GM18520 (cell line): ENCODE data around the gene RWDD4.
"Not testable (repeated sequence)": the region's sequence is repeated elsewhere in the genome, so short reads cannot be mapped to it uniquely, and the experiment has no call there.

Source experiments
- ATAC-seq: cut with Tn5 transposase; IDR thresholded peaks from one replicate; pipeline ENCODE4 v1.9.1; 2021; ENCODE audit not compliant: unreplicated experiment

RWDD4 gene

DNA sequence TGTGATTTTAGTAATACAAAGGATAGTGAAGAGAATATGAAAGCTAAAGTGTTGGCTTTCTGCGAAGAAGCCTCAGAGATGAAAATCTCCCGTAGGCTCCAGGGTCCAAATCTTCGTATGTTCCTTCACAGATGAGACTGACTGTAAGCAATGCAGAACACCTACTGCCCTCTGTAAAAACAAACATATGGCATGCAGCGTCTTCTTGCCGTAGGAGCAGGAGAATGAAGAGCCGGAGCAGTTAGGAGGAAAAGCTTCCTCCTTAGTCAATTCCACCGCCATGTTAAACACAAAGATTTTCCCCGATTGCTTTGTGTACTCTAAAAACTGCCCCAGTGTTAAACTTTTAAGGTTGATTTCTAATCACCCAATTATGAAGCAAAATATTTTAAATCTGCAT is 22.5 kb downstream of the RWDD4 start:
- no peak for ATAC-seq

DNA sequence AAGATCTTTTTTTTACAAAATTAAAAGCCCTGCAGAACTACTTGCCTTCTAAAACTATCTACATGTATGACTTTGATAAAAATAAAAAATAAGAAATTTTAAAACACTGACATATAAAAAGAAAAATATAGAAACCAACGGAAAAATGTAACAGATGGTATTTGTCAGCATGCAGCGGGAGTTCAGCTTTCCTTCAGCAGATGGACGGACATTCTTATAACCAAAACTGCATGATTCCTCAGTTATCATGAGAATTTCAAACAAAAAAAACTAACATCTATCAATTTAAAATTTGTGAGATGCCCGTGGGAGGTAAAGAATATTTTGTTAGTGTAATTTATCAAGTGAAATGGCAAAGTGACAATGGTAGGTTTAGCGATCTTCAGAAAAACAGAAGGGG is 23.2 kb downstream of the RWDD4 start:
- no peak for ATAC-seq

DNA sequence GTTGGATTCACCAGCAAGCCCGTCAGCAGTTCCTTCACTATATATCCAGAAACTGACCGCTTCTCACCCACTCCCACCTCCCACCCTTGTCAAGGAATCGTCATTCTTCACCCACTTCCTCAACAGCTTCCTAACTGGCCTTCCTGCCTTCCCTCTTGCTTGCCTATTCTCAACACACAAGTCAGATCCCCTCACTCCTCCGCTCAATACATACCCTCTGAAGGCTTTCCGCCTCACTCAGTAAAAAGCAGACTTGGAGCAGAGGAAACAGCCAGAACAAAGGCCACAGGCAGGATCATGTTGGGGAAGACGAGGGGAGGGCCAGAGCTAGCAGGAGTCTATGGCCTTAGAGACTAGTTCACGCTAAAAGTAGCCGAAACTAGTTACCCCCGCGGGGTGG is 23.7 kb downstream of the RWDD4 start:
- ATAC-seq, result no peak

DNA sequence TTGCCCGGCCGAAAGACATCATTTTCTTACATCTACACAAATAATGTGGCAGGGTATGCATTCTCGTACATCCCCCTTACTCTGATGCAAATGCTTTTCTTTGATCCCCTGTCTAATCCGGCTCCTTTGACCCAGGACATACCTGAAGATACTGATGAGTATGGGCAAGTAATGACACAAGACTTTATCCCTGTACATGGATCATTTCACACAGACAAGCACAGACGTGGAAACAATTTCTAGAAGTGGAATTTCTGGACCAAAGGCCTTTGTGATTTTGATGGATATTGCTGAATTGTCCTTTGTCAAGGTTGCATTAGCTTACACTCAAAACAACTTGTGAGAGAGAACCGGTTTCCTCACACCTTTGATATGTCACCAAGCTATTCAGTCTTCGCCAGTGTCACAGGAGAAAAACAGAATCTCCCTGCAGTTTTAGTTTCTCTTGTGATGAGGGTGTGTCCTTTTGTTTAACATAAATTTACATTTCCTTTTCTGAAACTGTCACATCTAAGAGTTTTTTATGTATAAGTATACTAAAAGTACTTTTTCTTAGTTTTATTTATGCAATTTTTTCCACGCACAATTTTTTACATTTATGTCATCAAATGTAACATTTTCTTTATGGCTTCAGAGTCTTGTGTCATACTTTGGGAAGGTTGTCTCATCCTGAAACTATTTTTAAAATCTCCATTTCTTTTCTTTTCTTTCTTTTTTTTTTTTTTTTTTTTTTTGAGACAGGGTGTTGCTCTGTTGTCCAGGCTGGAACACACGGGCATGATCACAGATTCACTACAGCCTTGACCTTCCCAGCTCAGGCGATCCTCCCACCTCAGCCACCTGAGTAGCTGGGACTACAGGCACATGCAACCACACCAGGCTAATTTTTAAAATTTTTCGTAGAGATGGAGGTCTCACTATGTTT is 25.2 kb downstream of the RWDD4 start:
- no peak for ATAC-seq

DNA sequence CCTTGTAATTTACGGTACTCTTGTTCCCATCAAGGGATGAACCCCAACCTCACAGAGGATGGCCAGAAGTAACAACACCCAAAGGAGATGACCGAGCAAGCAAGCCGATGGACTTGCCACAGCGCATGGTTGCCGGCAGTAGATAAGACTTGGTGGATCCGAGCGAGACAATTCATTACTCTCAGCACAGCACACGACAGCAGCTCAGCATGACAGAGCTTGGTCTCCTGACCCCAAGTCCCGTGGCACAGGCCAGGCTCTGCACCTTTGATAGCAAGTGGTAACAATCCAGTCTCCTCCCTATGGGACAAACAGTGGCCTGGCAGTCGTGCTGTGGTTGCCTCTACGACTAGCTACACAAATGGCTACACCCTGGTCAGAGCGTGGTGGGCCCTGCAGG is 26.3 kb downstream of the RWDD4 start:
- ATAC-seq, result no peak

DNA sequence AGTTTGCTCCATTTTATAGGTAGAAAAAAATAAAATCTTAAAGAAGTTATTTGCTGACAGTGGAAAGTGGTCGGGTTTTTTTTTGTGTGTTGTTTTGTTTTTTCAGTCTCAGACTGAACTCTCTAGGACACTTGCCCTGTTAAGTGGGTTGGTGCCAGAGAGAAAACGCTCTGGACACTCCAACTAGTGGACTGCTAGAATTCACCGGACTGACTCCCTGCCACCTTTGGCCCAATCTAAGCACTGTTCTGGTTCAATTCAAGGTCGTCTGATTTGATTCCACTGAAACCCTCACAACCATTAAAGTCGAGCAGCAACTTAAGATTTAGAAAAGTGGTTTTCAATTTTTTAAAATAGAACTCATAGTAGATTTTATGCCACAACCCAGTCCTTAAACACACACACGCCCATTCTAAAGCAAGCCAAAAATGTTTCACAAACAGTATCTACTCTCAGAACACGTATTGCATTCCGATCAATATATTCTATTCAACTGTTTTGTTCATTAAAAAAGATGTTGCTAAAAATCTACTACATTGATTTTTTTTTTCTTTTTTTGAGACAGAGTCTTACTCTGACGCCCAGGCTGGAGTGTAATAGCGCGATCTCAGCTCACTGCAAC is 27.3 kb downstream of the RWDD4 start:
- ATAC-seq, result no peak

DNA sequence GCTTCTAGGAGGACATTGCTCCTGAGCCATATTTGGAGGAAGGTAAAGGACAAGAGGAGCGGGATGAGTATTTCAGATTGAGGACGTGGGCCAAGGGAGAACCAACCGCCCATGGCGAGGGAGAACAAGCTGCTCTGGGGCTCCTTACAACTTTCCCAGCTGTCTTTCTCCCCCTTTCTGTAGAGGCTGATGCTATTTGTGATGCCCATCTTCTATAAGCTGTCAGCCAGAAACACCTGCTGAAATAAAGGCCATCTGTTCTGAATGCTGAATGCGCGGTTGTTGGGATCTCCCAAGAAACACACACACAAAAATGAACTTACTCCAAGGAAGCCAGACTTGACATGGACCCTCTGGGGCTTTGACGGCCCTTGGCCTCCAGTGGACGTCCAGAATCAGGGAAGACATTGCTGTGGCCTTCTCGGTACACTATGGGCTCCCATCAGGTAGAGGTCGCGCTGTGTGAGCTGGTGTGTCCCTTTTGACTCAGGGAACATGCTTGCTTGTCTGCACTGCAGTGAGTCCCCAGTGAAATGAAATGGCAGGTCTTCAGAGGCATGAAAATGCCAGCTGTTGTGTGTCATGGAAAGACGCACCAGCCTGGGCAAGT is 30.9 kb downstream of the RWDD4 start:
- no peak for ATAC-seq

DNA sequence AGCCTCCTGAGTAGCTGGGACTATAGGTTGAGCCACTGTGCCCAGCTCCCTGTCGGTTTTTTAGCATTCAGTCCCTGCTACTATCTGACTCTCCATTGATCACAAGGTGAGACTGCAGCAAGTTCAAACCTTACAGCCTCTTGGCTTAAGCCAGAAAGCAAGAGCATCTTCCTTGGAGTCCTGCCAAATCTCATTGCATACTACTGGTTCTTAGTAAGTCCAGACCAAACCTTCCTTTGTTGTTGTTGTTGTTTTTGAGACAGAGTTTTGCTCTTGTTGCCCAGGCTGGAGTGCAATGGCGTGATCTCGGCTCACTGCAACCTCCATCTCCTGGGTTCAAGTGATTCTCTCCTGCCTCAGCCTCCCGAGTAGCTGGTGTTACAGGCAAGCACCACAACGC is 31.7 kb downstream of the RWDD4 start:
- not testable (repeated sequence) for ATAC-seq

DNA sequence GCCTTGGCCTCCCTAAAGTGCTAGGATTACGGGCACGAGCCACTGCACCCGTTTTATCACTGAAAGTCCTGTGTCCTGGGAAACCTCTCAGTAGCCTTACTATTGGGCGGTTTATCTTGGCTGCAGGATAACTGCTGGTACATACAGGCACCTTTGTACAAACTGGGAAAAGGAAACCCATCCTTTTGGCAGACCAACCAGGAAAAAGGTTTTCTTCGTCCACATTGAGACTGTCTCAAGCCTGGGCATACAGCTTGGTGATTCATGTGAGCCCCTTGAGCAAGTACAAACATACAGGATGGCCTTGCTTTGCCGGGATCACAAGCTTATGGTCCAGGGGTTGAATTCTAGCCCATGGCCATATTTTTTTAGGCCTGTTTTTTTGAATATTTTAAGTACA is 32.8 kb downstream of the RWDD4 start:
- no peak for ATAC-seq

DNA sequence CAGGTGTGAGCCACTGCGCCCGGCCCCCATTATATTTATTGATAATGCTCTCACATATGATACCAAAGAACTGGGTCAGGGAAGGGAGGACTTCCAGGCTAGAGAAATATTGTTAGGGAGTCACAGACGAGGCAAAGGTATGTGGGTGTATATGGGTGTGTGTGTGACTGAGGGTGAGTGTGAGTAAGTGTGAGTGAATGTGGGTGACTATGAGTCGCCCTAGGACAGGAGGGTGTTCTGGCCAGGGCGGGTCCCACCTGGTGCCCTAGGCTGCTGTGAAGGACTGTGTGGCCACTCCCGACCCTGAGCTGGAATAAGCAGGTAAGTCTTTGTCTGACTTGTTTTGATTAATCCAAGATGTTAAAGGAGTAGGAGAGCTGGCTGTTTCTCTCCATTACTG is 34.4 kb downstream of the RWDD4 start:
- no peak for ATAC-seq

DNA sequence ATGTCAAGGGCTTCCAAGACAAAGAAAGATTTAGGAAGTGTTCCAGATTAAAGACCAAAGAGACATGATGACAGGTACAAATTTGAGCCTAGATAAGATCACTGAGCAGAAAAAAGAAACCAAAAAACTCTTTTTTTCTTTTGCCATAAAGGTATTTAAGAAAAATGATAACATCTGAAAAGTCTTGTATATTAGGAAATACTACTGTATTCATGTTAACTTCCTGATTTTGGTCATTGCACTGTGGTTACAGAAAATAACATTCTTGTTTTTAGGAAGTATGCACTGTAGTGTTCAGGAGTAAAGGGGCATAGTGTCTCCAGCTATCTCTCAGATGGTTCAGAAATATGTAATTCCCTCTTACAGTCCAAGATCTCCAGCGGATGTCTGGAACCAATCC is 37.1 kb downstream of the RWDD4 start:
- ATAC-seq, result no peak

DNA sequence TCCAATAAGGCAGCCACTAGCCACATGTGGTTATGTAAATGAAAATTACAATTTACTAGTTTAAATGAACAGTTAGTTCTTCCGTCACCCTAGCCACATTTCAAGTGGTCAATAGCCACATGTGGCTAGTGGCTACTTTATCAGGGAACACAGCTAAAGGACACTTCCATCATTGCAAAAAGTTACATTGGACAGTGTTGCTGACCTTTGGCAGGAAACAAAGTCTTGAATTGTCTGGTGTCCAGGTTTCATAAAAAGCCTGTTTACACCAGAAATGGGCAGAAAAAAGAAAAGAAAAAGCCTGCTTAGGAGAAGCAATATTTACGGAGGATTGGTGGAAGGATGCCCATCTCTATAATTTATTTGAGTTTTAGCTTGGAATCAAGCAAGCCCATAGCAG is 38.6 kb downstream of the RWDD4 start:
- no peak for ATAC-seq

DNA sequence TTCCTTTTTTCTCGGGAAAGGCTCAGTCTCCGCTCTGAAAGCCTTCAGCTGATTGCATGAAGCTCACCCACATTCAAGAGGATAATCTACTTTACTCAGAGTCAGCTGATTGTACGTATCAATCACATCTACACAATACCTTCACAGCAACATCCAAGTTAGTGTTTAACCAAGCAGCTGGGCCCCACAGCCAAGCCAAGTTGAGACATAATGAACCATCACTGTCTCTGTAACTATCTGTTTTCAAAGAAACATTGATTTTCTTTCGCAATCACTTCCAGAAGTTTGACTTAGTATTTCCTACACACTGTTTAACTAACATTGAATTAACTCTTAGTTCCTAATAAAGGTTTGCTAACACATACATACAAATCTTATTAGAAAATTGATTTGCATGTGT is 40.3 kb downstream of the RWDD4 start:
- no peak for ATAC-seq

DNA sequence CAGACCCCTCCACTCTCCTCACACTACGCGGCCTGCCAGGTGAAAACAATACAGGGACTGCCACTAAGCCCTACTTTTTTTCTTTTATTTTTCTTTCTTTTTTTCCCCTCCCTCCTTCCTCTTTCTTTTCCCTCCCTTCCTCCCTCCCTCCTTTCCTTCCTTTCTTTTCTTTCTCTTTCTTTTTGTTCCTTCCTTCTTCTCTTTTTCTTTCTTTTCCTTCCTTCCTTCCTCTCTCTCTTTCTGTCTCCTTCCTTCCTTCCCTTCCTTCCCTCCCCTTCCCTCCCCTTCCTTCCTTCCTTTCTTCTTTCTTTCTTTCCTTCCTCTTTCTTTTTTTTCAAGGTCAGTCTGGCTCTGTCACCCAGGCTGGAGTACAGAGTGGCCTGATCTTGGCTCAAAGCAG is 41.9 kb downstream of the RWDD4 start:
- no peak for ATAC-seq

DNA sequence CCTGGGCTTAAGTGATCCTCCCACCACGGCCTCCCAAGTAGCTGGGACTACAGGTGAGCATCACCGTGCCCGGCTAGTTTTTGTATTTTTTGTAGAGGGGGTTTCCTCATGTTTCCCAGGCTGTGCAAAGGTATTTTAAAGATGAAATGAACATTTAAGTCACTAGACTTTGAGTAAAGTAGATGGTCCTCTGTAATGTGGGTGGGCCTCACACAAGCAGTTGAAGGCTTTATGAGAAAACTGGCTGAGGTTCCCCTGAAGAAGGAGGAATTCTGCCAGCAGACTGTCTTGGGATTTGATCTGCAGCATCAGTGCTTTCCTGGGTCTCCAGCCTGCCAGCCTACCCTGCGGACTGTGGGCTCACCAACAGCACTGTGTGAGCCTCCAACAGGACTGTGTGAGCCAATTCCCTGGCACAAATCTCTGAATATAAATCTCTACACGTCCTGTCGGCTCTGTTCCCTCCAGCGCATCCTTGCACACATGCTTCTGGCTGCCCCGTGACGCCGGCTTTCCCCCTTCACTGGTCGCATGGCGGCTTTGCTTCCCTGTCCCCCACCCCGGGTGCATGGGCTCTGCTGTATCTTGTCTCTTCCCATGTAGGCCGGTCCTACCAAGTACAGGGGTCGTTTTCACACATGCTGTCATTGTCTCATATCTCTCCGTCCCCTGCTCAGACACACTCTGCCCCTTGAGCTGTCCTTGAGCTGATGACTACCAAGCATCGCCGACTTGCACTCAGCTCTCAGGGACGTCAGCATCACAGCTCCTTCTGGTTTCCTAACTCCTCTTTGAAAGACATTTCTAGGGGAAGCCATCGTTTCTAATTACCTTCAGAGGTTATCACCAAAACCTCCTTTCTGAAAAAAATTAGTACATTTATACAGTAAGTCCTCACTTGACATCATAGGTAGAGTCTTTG is 46.4 kb downstream of the RWDD4 start:
- ATAC-seq, result no peak

DNA sequence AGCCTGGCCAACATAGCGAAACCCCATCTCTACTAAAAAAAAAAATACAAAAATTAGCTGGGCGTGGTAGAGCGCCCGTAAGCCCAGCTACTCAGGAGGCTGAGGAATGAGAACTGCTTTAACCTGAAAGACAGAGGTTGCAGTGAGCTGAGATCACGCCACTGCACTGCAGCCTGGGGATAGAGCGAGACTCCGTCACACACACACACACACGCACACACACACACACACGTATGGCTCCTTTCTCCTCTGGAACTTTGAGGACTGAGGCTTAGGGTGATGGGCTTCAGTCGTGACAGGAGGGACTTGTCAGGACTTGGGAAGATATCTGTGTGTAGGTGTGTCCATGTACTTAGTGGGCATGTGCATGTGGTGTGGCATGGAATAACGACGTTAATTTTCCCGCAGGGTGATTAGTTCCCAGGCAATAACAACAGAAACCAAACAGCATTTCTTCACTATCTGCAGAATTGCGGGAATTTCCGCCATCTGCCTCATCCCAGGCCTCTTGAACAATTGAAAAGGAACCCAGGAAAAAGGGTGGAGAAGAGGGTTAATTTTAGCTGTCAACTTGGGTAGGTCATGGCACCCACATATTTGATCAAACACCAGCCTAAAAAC is 47.7 kb downstream of the RWDD4 start:
- ATAC-seq, result no peak

DNA sequence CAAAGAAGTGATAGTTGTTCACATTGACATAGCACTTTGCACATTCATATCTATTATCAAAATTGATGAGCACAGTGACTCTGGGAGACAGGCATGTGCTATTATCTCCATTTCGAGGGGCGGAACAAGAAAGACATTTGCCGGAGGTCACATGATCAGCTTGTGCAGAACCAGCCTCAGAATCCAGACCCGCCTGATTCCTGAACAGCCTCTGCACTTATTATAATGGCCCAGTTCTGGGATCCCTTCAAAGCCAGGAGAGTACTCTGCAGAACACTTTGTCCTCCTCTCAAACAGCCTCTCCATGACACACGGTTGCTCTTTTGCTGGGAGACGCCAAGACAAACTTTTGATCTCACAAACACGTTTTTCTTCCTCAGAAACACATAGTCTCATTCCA is 48.4 kb downstream of the RWDD4 start:
- no peak for ATAC-seq

DNA sequence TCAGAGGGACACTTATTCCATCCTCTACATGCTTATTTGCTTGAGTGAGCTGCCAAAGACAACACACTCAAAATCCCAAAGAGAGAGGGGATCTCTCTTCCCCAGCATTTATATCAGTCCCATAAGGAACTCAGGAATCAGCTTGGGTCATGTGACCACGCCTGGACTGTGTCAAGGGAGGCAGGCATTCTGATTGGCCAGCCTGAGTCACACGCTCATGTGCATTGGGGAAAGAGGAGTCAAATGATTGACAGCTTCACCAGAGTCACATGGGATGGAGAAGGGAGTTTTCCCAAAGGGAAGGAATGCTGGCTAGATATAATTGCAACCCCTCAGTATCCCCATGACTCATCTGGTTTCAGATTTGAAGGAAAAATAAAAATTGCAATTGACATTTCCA is 49.0 kb downstream of the RWDD4 start:
- ATAC-seq, result no peak

DNA sequence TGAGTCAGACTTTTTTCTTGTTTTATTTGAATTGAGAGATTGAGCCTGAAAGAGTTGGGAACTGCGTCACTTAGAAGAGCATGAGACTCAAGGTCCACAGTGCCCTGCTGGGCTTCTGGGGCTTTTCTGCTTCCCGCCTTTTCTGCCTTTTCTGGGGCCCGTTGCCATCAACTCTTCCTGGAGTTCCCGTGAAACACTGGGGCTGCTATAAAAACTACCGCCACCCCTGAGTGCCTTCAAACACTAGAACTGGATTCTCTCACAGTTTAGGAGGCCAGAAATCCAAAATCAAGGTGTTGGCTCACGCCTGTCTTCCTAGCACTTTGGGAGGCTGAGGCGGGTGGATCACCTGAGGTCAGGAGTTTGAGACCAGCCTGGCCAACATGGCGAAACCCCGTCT is 49.8 kb downstream of the RWDD4 start:
- ATAC-seq, result no peak

DNA sequence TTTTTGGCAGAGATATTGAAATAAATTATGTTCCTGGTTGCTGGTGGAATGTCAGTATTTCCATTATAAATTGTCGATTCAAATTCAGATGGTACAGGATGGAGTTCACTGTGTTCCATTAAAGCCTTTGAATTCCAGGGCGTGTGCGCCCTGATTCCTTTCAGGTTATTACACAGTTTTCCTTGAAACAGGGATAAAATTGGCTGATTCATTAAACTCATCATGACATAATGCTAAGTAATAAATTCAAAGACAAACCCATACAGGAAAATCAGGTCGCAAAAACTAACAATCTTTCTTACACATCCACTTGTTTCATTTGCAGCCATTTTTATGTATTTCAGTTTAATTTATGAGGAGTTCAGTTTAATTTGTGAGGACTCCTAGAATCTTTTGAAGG is 51.1 kb downstream of the RWDD4 start:
- ATAC-seq, result no peak

DNA sequence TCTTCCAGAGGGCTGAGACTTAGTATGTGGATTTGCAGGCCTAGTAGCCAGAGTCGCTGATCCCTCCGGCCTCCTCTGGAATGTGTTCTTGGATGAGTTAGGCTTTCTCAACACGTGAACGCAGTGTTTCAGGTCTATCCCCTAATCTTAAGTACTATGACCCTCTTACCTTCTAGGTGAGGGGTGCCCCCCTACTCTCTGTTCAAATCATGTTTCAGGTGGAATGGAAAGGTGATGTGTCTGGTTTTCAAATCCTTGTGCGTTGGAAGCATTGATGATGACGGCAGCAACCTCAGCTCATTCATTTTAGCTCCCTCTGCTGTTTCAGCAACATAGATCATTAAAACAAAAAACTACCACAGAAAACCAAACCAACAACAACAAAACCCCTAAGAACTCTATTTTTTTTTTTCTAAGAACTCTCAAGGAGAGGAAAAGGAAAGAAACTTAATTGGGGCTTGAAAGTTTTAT is 56.4 kb downstream of the RWDD4 start:
- ATAC-seq, result no peak
